ENCODE results near the gene CYB5R3.
A peak's percentile ranks its signal among the peaks of the same experiment; 100 is the strongest.

The CYB5R3 gene

DNA sequence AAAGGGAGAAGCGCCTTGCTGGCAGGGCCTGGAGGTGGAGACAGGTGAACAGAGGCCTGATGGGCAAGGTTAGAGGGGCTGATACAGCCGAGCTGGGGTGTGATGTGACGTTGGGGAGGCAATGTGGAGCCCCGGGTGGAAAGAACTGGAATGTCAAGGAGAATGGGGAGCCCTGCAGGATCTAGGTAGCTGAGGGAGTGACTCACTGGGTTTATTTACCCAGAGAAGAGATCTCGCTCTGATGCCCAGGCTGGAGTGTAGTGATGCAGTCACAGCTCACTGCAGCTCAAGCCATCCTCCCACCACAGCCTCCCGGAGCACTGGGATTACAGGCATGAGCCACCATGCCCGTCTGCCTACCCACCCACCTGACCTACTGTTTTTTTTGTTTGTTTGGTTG lies 1.9 kb upstream of the CYB5R3 start:
- in situ Hi-C loops (cut with MboI; ENCODE audit: low sequenced_read_pairs, unreplicated experiment), result loop anchor here (25.0 kb wide), 1 partner anchor 386 kb away; no protein-coding TSS in a partner anchor
- no peak for DNase-seq (ENCODE audit: low spot score)
- TF ChIP-seq, protein P1, sequence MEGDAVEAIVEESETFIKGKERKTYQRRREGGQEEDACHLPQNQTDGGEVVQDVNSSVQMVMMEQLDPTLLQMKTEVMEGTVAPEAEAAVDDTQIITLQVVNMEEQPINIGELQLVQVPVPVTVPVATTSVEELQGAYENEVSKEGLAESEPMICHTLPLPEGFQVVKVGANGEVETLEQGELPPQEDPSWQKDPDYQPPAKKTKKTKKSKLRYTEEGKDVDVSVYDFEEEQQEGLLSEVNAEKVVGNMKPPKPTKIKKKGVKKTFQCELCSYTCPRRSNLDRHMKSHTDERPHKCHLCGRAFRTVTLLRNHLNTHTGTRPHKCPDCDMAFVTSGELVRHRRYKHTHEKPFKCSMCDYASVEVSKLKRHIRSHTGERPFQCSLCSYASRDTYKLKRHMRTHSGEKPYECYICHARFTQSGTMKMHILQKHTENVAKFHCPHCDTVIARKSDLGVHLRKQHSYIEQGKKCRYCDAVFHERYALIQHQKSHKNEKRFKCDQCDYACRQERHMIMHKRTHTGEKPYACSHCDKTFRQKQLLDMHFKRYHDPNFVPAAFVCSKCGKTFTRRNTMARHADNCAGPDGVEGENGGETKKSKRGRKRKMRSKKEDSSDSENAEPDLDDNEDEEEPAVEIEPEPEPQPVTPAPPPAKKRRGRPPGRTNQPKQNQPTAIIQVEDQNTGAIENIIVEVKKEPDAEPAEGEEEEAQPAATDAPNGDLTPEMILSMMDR (IDR thresholded peaks at IDR 0.05; ENCODE audit: borderline replicate concordance, control extremely low read depth, extremely low read depth, insufficient read depth, missing control alignments), result no peak

DNA sequence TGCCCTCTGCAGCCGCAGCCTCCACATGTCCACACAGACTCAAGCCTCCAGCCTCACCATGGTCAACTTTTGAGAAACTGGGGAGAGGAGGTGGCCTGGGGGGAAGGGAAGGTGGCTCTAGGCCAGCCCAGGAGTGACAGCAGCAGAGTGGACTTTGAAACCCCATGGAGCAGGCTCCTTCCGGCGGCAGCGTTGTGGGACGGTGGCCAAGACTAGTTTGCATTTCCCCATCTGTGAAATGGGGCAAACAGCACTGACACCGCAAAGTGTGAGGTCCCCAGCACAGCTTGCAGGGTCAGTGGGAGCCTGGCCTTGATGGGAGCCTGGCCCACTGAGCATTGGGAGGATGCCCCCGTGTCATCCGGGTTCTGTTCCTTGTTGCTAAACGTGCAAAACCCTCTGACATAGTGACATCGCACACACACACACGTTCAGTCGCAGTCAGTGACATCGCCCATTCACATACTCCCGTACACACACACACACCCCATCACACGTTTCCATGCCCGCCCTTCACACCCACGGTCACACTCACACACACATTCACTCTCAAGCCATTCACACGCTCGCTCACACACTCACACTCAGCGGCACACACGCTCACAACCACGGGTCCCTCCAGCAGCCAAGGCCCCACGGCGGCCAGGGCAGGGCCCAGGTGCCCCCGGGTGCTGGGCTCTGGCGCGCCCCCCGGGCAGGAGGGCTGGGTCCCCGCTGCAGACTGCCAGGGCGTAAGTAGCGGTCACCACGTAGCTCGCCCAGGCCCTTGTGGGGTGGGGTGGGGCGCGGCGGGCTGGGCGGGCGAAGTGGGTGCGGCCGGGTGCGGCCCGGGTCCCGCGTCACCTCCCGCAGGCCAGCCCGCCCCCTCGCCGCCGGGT lies 585 bp downstream of the CYB5R3 start:
- peak; percentile 75 for DNase-seq (ENCODE audit: low spot score)
- TF ChIP-seq, protein P1 (IDR thresholded peaks at IDR 0.05; ENCODE audit: borderline replicate concordance, control extremely low read depth, extremely low read depth, insufficient read depth, missing control alignments), result no peak
- in situ Hi-C loops (cut with MboI; ENCODE audit: low sequenced_read_pairs, unreplicated experiment), result no loop called here

DNA sequence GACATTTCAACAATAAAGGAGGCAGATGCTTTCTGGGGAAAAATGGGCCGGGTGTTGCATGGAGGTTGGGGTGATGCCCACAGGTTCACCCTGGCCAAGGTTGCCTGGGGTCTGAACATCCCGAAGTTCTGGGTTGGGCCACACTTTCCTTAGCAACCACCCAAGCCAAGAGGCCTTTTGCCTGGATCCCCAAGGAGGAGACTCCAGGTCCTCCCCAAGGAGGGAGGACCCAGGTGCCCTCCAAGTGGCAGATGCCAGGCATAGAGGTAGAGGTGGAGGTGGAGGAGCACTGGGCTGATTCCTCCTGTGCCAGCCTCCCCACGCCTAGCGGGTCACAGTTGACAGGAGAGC lies 1.2 kb downstream of the CYB5R3 start:
- DNase-seq (ENCODE audit: low spot score), result no peak
- in situ Hi-C loops (cut with MboI; ENCODE audit: low sequenced_read_pairs, unreplicated experiment), result no loop called here
- TF ChIP-seq, protein P1 (IDR thresholded peaks at IDR 0.05; ENCODE audit: borderline replicate concordance, control extremely low read depth, extremely low read depth, insufficient read depth, missing control alignments), result no peak

DNA sequence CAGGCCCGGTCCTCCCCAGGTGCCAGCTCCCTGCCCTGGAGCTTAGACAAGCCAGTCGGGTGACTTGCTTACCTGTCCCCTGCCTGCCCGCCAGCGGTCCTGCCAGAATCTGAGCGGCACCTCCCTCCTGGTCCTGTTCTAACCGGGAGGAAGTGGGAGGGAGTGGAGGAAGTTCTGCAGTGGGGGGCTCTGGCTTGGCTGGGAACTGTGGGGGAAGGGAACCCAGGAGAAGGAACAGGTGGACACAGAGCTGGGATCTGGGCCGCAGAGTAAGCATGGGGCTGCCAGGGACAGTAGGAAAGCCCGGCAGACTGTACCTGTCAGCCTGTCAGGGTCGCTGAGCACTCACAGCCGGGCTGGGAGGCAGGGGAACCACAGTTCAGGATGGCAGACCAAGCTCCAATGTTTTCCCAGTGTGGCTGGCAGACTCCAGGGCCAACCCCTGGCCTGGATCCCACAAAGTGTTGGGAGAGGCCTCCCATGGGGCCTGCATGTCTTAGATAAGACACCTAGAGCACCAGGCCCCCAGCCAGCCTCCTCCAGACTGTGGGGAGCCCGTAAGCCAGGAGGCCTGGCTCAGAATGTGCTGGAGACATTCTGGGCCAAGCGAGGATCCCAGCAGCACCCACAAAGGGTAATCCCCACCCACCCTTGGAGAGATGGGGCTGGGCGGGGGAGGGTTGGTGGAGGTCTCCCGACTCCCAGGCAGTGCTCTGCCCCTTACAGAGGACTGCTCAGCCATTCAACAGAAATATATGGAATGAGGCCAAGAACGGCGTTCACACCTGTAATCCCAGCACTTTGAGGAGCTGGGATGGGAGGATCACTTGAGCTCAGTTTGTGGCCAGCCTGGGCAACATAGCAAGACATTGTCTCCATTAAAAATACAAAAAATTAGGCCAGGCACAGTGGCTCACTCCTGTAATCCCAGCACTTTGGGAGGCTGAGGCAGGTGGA lies 2.3 kb downstream of the CYB5R3 start:
- no peak for DNase-seq (ENCODE audit: low spot score)
- in situ Hi-C loops (cut with MboI; ENCODE audit: low sequenced_read_pairs, unreplicated experiment), result no loop called here
- TF ChIP-seq, protein P1 (IDR thresholded peaks at IDR 0.05; ENCODE audit: borderline replicate concordance, control extremely low read depth, extremely low read depth, insufficient read depth, missing control alignments), result no peak

DNA sequence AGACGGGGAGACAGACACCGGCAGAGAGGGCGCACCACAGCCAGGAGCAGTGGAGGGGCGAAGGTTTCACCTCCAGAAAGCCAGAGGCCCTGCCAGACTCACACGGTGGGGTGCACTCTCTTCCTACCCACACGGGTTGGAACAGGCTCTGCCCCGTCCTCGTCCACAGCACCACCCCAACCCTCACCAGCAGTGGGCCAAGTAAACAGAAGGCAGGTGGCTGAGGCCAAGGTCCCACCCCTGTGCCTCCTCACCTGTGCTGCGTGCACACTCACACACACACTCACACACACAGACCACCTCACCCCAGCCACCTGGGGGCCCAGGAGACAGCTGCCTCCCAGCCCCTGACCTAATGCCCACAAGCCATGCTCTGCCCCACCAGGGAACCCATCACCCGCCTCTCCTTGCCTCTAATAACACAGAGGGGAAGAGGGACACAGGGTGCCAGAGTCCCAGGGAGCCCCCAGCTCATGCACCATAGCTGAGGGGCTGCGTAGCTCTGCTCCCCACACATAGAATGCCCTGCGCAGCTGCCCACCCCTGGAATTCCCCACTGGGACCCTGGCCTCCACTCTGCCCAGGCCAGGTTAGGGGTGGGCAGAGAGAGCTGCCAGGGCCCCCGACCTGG lies 3.1 kb downstream of the CYB5R3 start:
- in situ Hi-C loops (cut with MboI; ENCODE audit: low sequenced_read_pairs, unreplicated experiment), result no loop called here
- TF ChIP-seq, protein P1 (IDR thresholded peaks at IDR 0.05; ENCODE audit: borderline replicate concordance, control extremely low read depth, extremely low read depth, insufficient read depth, missing control alignments), result no peak
- no peak for DNase-seq (ENCODE audit: low spot score)

DNA sequence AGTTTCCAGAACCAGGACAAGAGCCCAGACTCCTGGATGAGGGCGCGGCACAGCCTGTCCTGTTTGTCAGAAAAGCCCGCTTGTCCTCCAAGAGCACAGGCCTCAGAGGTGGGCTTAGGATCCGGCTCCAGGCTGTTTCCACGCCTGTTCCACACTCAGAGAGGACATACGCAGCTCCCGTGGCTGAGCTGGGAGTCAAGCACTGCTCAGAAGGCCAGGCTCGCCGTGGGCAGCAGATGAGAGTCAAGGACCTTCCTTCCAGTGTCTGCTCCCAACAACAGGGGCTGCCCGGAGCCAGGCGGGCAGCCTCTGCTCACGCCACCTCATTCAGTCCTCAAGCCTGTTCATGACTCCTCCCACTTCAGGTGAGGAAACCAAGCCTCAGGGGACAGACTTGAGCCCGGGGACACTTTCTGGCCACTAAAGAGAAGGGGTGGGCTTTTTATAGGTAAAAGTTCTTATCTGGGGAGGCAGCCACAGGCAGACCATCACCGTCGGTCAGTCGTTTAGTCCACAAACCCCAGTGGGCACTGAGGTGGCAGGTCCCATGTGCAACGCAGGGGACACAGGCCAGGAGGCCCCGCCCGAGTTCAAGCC lies 3.8 kb downstream of the CYB5R3 start:
- TF ChIP-seq, protein P1 (IDR thresholded peaks at IDR 0.05; ENCODE audit: borderline replicate concordance, control extremely low read depth, extremely low read depth, insufficient read depth, missing control alignments), result no peak
- no peak for DNase-seq (ENCODE audit: low spot score)
- in situ Hi-C loops (cut with MboI; ENCODE audit: low sequenced_read_pairs, unreplicated experiment), result no loop called here

Data from GM13976 (cell line).